ENCODE results near the gene TRPV2.
A peak's percentile ranks its signal among the peaks of the same experiment; 100 is the strongest.

Gene TRPV2

GRCh38 chr17:16471295-16471694 is 55.9 kb downstream of the TRPV2 start:
- DNase-seq (ENCODE audit: low read depth, low spot score): no peak
- TF ChIP-seq CTCF (IDR thresholded peaks at IDR 0.05; ENCODE audit: low read depth, low read length): no peak
- in situ Hi-C loops (cut with HindIII; ENCODE audit: low sequenced_read_pairs): no loop called here
- no peak overlapping the region for H3K4me3 ChIP-seq (ENCODE audit: low read depth, low read length)

- in situ Hi-C loops (cut with HindIII; ENCODE audit: low sequenced_read_pairs): no loop called here
- DNase-seq (ENCODE audit: low read depth, low spot score): no peak
- TF ChIP-seq CTCF (IDR thresholded peaks at IDR 0.05; ENCODE audit: low read depth, low read length): no peak
- no peak overlapping the region for H3K4me3 ChIP-seq (ENCODE audit: low read depth, low read length)
Observed at GRCh38 chr17:16472539-16472938, 57.2 kb downstream of the TRPV2 start.

GRCh38 chr17:16473044-16474011 is 58.0 kb downstream of the TRPV2 start:
- H3K4me3 ChIP-seq (ENCODE audit: low read depth, low read length): no peak overlapping the region
- TF ChIP-seq CTCF (IDR thresholded peaks at IDR 0.05; ENCODE audit: low read depth, low read length): no peak
- DNase-seq (ENCODE audit: low read depth, low spot score): no peak
- in situ Hi-C loops (cut with HindIII; ENCODE audit: low sequenced_read_pairs): no loop called here

- TF ChIP-seq CTCF (IDR thresholded peaks at IDR 0.05; ENCODE audit: low read depth, low read length): no peak
- in situ Hi-C loops (cut with HindIII; ENCODE audit: low sequenced_read_pairs): no loop called here
- H3K4me3 ChIP-seq (ENCODE audit: low read depth, low read length): no peak overlapping the region
- DNase-seq (ENCODE audit: low read depth, low spot score): no peak
Observed at GRCh38 chr17:16474012-16474725, 58.8 kb downstream of the TRPV2 start.

GRCh38 chr17:16475179-16475704 is 59.9 kb downstream of the TRPV2 start:
- H3K4me3 ChIP-seq (ENCODE audit: low read depth, low read length): no peak overlapping the region
- no peak for TF ChIP-seq CTCF (IDR thresholded peaks at IDR 0.05; ENCODE audit: low read depth, low read length)
- in situ Hi-C loops (cut with HindIII; ENCODE audit: low sequenced_read_pairs): no loop called here
- no peak for DNase-seq (ENCODE audit: low read depth, low spot score)

GRCh38 chr17:16477255-16477654 is 61.9 kb downstream of the TRPV2 start:
- no peak overlapping the region for H3K4me3 ChIP-seq (ENCODE audit: low read depth, low read length)
- DNase-seq (ENCODE audit: low read depth, low spot score): peak; percentile 84
- in situ Hi-C loops (cut with HindIII; ENCODE audit: low sequenced_read_pairs): no loop called here
- TF ChIP-seq CTCF (IDR thresholded peaks at IDR 0.05; ENCODE audit: low read depth, low read length): no peak
